T-helper 2 cell treated with Interferon-gamma antibody and Interleukin-4, amounts not matched to agents 5 μg/mL and 100 μg/mL, for 36 hours (primary cell): ENCODE results near the gene RCOR2.
"Not testable (repeated sequence)": the region's sequence is repeated elsewhere in the genome, so short reads cannot be mapped to it uniquely, and the experiment has no call there.

Experiments used
- DNase-seq: peaks from one replicate; pipeline ENCODE4 v3.0.0; 2021; ENCODE audit warnings: low spot score
- H3K27ac Mint-ChIP-seq: one replicate; pipeline ENCODE4 v1.8.0; 2021; ENCODE audit warnings: mild to moderate bottlenecking, mixed read lengths
- H3K27me3 Mint-ChIP-seq: one replicate; pipeline ENCODE4 v1.8.0; 2021; ENCODE audit warnings: low read depth, mixed read lengths
- H3K36me3 Mint-ChIP-seq: one replicate; pipeline ENCODE4 v1.8.0; 2021; ENCODE audit warnings: low read depth, mixed read lengths
- H3K4me1 Mint-ChIP-seq: one replicate; pipeline ENCODE4 v1.8.0; 2021; ENCODE audit warnings: low read depth, mixed read lengths
- H3K4me3 Mint-ChIP-seq: one replicate; pipeline ENCODE4 v1.8.0; 2022; ENCODE audit warnings: mild to moderate bottlenecking, moderate library complexity, mixed read lengths
- H3K9me3 Mint-ChIP-seq: one replicate; pipeline ENCODE4 v1.8.0; 2021; ENCODE audit warnings: mixed read lengths

Gene RCOR2

DNA sequence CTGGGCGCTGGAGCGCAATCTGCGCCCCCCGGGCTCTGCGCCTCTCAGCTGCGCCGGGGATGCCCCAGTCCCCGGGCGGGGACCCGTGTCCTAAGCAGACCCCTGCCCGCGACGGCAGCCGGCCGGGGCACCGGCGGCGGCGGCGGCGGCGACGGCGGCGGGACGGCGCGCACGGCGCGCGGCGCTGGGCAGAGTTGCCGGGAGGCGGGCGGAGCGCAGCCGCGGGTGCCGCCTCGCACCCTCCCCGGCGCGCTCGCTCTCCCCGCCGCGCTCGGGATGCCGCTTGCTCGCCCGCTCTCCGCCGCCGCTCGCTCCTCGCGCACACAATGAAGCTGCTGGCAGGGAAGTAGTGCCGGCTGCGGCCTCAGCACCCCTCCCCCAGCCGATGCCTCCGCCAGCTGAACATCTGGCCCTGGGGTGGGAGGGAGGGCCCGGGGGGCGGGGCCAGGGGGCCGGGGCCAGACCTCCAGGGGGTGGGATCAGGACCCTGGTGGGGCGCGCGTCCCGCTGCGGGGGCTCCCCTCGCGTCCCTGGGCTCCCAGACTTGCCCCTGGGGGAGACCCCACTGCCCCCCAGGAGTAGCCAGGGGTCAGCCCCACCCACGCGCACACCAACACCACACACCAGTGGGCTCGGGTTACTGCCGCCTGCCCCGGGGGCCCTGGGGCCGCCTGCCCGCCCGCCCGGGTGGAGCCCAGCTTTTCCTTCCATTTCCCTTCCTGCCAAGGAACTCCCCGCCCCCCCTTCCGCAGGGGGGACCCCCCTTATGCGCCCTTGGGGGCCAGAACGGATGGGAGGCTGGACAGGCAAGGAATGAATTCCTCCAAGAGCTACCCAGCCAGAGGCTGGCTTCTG, at the start of gene RCOR2:
RCOR2 (minus strand) TSS at position 328 of the 855 bp plus-strand sequence. CDS start 708 bp downstream, outside the sequence.
- Mint-ChIP-seq H3K9me3 (no peaks in the 10 kb centered on the region), H3K36me3 (no peaks in the 10 kb centered on the region), H3K4me3 (peak within 1 kb of the TSS; percentile 81), H3K4me1 (peaks cover 8% of the 10 kb centered on the region), H3K27me3 (peaks cover 19% of the 10 kb centered on the region), H3K27ac (peak within 1 kb of the TSS; percentile 55)
- peak; percentile 54 for DNase-seq

DNA sequence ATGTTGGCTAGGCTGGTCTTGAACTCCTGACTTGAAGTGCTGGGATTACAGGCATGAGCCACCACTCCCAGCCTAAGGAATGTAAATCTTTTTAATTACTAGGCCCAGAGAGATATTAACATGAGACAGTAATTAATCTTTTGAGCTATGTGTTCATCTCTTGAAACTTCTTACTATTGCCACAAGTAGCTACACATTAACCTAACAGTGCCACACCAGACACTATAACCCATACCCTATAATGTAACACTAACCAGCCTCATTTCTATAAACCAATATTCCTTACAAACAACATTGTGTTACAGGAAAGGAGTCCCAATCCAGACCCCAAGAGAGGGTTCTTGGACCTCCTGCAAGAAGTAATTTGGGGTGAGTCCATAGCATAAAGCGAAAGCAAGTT, 49.5 kb upstream of the RCOR2 start:
- no peak overlapping the region for H3K27ac Mint-ChIP-seq

DNA sequence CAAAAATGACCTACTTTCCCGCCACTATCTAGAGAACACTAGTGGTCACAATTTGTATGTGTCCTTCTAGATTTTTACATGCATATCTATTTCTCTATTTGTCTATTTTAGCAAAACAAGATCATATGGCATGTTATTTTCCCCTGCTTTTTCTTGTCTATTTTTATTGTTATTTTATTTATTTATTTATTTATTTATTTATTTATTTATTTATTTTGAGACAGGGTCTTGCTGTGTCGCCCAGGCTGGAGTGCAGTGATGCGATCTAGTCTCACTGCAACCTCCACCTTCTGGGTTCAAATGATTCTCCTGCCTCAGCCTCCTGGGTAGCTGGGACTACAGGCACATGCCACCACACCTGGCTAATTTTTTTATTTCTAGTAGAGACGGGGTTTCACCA, 46.9 kb upstream of the RCOR2 start:
- not testable (repeated sequence) for H3K4me3 Mint-ChIP-seq, DNase-seq, H3K4me1 Mint-ChIP-seq, H3K36me3 Mint-ChIP-seq, H3K27me3 Mint-ChIP-seq, H3K9me3 Mint-ChIP-seq, H3K27ac Mint-ChIP-seq

More for the DNA sequence above, 49.5 kb upstream of the RCOR2 start:
- Mint-ChIP-seq H3K4me3 (no peak overlapping the region), H3K4me1 (peaks cover 4% of the 10 kb centered on the region), H3K9me3 (no peaks in the 10 kb centered on the region), H3K27me3 (no peaks in the 10 kb centered on the region), H3K36me3 (no peaks in the 10 kb centered on the region)
- DNase-seq: no peak

DNA sequence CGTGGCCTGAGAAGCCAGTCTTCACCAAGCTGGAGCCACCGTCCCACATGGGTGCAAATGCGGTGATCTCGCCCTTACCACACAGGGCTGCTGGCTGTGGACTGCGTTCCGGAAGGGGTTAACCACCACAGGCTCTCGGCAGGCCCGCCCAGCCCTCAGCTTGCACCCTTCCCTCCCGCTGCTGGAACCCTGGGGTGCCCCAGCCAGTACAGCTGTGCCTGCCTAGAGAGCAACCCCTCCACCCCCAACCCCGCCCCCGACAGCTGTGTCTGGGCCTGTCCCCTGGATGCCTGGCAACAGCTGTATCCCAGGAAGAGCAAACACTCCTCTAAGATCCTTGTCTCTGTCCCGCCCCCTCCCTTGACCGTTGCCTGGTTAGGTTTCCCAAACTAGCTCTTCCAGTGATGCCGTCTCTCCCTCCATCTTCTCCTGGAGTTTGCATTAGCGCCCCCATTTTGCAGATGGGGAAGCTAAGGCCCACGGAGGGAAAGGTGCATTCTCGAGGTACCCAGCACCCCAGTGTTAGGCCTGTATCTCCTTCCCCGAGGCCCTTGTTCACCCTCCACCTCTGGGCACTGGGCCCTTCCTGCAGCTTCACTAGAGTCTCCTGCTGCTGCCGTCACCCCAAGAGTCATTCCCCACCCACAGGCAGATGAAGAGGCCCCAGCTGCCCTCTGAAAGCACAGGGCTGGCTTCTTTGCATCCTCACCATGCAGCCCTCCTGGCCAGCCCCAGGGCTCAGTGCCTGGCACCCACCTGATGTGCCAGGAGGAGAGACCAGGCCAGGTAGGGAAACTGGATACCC, 44.8 kb upstream of the RCOR2 start:
- Mint-ChIP-seq H3K36me3 (no peaks in the 10 kb centered on the region), H3K27me3 (no peaks in the 10 kb centered on the region), H3K27ac (peak overlapping the region; percentile 3), H3K4me1 (peaks cover 11% of the 10 kb centered on the region), H3K4me3 (peak overlapping the region; percentile 55), H3K9me3 (no peaks in the 10 kb centered on the region)
- no peak for DNase-seq

DNA sequence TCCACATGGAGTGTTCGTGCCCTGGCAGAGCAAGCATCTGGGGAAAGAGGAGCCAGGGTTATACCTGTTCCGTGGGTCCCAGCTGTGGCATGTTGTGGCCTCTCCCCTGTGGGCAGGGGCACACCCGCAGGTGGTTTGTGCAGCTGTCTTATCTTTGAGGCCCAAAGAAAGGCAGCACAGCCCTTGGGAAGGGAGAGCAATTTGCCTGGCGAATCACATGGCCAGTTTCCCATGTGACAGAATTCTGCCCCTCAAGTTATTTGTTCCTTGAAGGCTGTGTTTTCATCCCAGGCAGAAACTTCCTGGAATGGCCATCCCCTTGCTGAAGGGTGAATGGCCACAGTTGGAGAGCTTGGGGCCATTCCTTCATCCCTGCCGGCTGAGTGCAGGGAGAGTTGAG, 41.0 kb upstream of the RCOR2 start:
- H3K4me1 Mint-ChIP-seq: peaks cover 13% of the 10 kb centered on the region
- H3K27me3 Mint-ChIP-seq: no peaks in the 10 kb centered on the region
- H3K4me3 Mint-ChIP-seq: no peak overlapping the region
- DNase-seq: no peak
- H3K27ac Mint-ChIP-seq: no peak overlapping the region
- no peaks in the 10 kb centered on the region for H3K9me3 Mint-ChIP-seq
- peaks cover 29% of the 10 kb centered on the region for H3K36me3 Mint-ChIP-seq

DNA sequence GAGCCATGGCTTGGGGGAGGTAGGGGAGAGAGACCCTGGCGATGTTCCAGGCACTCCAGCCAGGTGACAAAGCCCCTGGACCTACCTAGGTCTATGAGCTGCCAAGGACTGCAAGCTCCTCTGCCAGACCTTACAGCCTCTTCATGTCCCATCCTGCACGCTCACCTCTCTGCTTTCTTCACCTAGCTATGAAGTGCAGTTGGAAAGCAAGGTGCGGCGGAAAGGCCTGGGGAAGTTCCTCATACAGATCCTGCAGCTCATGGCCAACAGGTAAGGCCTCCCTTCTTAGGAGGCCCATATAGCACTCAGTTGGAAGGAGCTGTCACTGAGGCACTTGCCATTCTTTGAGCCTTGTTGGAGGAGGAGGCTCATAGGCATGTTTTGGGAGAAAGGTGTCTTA, 35.6 kb upstream of the RCOR2 start:
- Mint-ChIP-seq H3K9me3 (no peaks in the 10 kb centered on the region), H3K27me3 (no peaks in the 10 kb centered on the region), H3K36me3 (peaks cover 42% of the 10 kb centered on the region), H3K4me1 (peaks cover 21% of the 10 kb centered on the region), H3K4me3 (peak overlapping the region; percentile 63), H3K27ac (peak overlapping the region; percentile 84)
- DNase-seq: no peak

DNA sequence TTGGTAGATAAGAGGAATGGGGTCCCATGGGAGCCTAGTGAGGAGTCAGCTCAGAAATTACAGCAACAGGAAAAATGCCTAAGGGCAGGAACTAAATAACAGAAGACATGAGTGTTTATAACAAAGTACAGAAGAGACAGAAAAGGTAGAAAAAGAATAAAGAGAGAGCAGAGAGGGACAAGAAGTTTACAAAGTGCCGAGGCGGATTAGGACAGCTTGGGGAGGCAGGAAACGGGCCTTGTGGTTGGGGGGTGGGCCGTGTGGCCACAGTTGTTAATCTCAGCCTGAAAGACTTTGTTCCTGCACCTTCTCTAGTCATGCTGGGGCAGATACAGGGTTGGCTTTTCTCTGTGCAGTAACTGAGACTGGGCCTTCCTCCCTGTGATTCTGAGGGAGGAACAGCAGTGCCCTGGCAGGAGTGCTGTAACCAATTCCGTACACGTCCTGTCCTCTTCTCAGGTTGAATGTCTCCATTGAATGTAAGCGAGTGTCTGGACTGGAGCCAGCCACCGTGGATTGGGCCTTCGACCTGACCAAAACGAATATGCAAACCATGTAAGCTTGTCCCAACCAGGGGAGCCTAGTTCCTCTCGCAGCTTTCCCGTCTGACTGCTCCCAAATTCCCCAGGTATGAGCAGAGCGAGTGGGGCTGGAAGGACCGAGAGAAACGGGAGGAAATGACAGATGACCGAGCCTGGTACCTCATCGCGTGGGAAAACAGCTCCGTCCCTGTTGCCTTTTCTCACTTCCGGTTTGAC, 35.0 kb upstream of the RCOR2 start:
- H3K4me3 Mint-ChIP-seq: peak overlapping the region; percentile 63
- peak overlapping the region; percentile 84 for H3K27ac Mint-ChIP-seq
- H3K9me3 Mint-ChIP-seq: no peaks in the 10 kb centered on the region
- no peaks in the 10 kb centered on the region for H3K27me3 Mint-ChIP-seq
- peaks cover 21% of the 10 kb centered on the region for H3K4me1 Mint-ChIP-seq
- DNase-seq: peak; percentile 42
- peaks cover 44% of the 10 kb centered on the region for H3K36me3 Mint-ChIP-seq

DNA sequence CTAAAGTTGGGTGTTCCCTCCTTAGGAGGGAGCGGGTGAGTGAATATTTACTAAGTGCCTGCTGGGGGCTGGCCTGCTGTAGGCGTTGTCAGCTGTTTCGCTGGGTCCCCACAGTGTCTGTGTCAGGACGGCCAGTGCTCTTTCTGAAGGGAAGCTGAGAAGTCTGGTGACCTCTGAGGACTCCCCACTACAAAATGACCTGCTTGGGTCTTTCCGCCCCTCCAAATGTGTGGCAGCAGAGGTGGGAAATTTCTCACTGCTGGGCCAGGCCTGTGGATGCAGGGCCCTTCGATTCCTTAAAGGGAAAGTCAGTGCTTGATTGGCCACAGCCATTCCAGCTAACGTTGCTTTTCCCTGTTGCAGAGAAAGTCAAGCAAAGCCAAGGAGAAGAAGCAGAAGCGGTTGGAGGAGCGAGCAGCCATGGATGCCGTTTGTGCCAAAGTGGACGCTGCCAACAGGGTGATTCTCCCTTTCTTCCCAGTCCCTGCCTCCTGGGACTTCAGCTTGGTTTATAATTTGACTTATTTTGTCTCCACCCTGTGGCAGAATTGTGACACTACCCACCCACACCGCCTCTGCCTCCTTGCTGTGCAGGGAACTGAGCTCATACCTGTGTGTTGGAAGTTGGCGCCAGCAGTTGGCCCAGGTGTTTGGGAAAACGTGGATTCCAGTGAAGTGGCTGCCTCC, 28.7 kb upstream of the RCOR2 start:
- Mint-ChIP-seq H3K4me1 (peaks cover 7% of the 10 kb centered on the region), H3K27me3 (no peaks in the 10 kb centered on the region), H3K27ac (no peak overlapping the region), H3K9me3 (no peaks in the 10 kb centered on the region), H3K36me3 (peaks cover 14% of the 10 kb centered on the region), H3K4me3 (no peak overlapping the region)
- DNase-seq: peak; percentile 29

DNA sequence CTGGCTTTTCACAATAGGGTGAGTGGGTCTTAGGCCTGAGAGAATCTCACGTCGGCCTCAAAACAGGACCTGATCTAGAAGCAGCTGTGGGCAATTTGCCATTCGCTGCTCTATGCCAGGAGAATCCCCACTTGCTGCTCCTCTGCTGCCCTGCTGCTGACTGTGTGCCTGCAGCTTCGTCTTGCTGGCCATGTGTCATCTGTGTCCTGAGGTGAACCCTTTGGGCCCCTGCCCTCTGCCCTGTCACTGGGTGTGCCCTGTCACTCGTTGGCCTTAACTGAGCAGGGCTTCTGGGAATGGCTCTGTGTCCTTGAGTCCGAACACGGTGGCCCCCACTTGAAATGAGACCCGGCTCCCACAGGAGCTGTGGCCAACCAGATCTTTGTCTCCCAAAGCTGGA, 28.0 kb upstream of the RCOR2 start:
- Mint-ChIP-seq H3K36me3 (peaks cover 13% of the 10 kb centered on the region), H3K27me3 (no peaks in the 10 kb centered on the region), H3K9me3 (no peaks in the 10 kb centered on the region), H3K4me3 (no peak overlapping the region), H3K27ac (no peak overlapping the region), H3K4me1 (peaks cover 11% of the 10 kb centered on the region)
- DNase-seq: no peak

DNA sequence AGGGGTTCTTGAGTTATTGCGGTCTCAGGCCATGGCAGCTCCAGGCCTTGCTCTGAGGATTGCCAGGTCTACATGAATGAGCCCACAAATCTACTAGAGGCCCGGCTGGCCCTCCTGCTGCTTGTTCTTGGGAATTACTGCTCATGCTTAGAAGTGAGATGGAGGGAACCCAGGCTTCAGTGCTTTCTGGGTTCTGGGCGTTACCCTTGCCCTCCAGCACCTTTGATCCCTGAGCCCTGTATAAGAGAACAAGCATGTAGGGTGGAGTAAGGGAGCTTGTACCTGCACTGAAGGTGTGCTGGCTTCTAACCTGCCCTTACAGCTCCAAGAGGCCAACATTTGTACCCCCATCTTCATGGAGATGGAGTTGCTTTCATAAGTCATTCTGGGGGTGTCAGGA, 25.8 kb upstream of the RCOR2 start:
- H3K9me3 Mint-ChIP-seq: no peaks in the 10 kb centered on the region
- H3K4me3 Mint-ChIP-seq: no peak overlapping the region
- peaks cover 13% of the 10 kb centered on the region for H3K36me3 Mint-ChIP-seq
- peaks cover 19% of the 10 kb centered on the region for H3K4me1 Mint-ChIP-seq
- no peak for DNase-seq
- H3K27me3 Mint-ChIP-seq: no peaks in the 10 kb centered on the region
- no peak overlapping the region for H3K27ac Mint-ChIP-seq

DNA sequence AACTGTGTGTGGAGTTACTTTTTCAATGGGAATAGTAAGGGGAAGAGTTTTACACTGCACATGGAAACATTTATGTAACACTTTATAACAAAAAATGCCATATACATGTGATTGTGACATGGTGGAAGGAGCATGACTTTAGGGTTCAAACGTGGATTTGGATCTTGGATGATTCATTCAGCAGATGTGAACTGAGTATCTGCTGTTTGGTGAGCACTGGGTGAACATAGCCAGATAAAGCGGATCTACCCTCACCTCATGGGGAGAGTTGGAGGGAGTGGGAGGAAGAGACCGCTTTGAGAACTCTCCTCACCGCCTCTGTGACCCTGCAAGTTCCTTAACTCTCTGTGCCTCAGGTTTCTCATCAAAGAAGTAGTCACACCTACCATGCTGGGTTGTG, 24.9 kb upstream of the RCOR2 start:
- H3K36me3 Mint-ChIP-seq: peaks cover 11% of the 10 kb centered on the region
- peaks cover 22% of the 10 kb centered on the region for H3K4me1 Mint-ChIP-seq
- no peaks in the 10 kb centered on the region for H3K27me3 Mint-ChIP-seq
- H3K9me3 Mint-ChIP-seq: no peaks in the 10 kb centered on the region
- no peak for DNase-seq
- H3K4me3 Mint-ChIP-seq: no peak overlapping the region
- H3K27ac Mint-ChIP-seq: no peak overlapping the region

DNA sequence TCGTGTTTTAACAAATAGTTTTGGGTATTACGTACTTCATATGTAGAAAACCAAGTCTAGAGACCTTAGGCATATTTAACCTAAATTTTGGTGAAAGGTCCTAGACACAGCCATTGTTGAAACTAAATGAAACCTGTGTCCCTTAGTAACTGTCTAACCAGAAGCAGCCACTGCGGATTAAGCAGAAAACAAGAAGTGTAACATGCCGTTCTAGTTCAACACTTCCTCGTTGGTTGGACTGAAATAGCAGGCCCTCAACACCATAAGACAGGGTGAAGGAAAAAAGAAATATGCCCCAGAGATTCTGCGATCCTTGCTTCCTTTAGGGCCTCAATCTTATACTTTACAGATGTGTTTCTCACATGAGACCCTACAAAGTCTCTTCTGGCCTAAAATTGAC, 23.8 kb upstream of the RCOR2 start:
- H3K27me3 Mint-ChIP-seq: no peaks in the 10 kb centered on the region
- peaks cover 3% of the 10 kb centered on the region for H3K36me3 Mint-ChIP-seq
- peaks cover 22% of the 10 kb centered on the region for H3K4me1 Mint-ChIP-seq
- no peak for DNase-seq
- H3K9me3 Mint-ChIP-seq: no peaks in the 10 kb centered on the region
- no peak overlapping the region for H3K27ac Mint-ChIP-seq
- H3K4me3 Mint-ChIP-seq: peak overlapping the region; percentile 68

DNA sequence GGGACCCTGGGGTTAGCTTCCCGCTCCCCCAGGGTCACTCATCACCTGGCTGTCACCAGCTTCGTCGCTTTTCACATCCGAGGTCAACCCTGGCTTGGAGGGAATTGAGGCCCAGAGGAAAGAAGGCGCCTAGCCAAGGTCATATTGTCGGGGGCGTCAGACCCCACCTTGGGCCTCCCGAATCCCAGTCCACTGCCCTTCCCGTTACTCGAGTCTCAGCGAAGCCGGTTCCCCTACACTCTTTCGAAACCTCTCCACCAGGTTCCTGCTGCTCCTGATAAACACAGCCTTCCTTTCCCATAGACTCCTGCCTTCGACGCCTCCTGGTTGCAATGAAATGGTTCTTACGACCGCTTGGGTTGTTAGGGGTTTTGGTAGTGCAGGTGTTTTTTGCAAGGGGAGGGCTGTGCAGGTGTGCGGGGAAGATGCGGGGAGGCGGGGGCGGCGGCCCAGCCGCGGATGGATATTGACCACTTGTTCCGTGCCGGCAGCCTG, 22.5 kb upstream of the RCOR2 start:
- H3K27me3 Mint-ChIP-seq: no peaks in the 10 kb centered on the region

More for the DNA sequence above, 22.5 kb upstream of the RCOR2 start:
- Mint-ChIP-seq H3K27ac (peak overlapping the region; percentile 89), H3K4me1 (peaks cover 22% of the 10 kb centered on the region), H3K4me3 (peak overlapping the region; percentile 89), H3K9me3 (no peaks in the 10 kb centered on the region), H3K36me3 (peaks cover 1% of the 10 kb centered on the region)
- no peak for DNase-seq
